GF-D8 (cell line): ENCODE results near the gene AADACL4.
"Not testable (repeated sequence)": the region's sequence is repeated elsewhere in the genome, so short reads cannot be mapped to it uniquely, and the experiment has no call there.

Experiments
- DNase-seq: peaks from one replicate; lab custom pipeline; 2025; lab: John Stamatoyannopoulos, UW

The AADACL4 gene

DNA sequence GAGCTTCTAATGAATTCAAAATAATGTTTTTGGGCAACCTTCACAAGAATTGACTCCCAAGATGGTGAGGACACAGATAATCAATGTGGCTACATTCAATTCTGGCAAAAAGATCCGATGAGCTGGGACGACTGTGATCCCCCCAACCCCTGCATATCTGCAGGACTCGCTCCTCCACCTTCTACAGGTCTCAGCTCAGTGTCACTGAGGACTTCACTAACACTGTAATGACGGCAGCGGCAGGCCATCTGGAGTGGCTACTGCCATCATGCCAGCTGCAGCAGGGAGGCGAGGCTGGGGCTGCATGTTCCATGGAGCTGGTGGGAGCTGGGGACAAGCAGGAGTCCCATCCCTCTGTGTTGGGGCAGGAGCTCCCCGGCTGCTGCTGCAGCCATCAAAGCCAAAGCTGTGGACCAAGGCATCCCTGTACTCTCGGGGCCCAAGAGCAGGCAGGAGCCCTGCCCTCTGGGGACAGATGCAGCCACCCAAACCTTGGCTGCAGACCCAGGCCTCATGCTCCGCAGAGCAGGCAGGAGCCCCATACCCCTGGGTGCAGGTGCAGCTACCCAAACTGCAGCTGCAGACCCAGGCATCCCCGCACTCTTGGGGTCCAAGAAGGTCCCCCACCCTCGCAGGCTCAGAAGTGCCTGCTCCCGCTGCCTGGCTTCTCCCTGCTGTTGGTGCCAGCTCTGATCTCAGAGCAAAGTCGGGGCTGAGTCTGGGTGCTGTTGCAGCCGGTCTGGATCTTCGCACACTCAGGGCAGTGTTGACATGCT lies 13.7 kb upstream of the AADACL4 start:
- DNase-seq = no peak

- no peak for DNase-seq
Measured at GRCh38 chr1:12630946-12631530, 12.8 kb upstream of the AADACL4 start.

- DNase-seq = no peak
Measured at GRCh38 chr1:12631571-12631970, 12.3 kb upstream of the AADACL4 start.

DNA sequence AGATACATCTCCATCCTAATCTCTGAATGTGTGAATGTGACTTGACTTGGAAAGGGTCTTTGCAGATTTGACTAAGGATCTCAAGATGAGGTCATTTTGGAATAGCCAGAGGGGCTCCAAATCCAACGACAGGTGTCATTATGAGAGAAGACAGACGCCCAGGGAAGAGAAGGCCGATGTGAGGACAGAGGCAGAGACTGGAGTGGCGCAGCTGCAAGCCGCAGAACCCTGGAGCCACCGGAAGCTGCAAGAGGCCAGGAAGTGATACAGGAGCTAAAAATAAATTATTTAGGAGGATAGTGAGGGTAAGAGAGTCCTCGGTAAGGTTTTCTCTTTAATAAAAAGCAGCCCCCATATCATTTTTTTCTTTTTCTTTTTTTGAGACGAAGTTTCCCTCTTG lies 9.7 kb upstream of the AADACL4 start:
- no peak for DNase-seq

- DNase-seq = no peak
Measured at GRCh38 chr1:12634696-12635202, 9.1 kb upstream of the AADACL4 start.

GRCh38 chr1:12636098-12636950 lies 7.6 kb upstream of the AADACL4 start:
- DNase-seq = no peak

- no peak for DNase-seq
Measured at GRCh38 chr1:12637693-12638092, 6.2 kb upstream of the AADACL4 start.

GRCh38 chr1:12640237-12640957 lies 3.5 kb upstream of the AADACL4 start:
- DNase-seq = no peak

DNA sequence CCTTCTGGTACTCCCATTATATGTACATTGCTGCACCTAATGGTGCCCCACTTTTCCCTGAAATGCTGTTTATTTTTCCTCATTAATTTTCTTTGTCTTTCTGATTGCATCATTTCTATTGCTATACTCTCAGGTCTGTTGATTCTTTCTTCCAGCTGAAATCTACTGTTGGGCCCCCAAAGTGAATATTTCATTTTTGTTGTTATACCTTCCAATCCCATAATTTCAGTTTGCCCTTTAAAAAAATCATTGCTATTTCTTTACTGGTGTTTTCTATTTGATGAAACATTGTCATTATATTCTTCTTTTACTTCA lies 3.0 kb upstream of the AADACL4 start:
- no peak for DNase-seq

DNA sequence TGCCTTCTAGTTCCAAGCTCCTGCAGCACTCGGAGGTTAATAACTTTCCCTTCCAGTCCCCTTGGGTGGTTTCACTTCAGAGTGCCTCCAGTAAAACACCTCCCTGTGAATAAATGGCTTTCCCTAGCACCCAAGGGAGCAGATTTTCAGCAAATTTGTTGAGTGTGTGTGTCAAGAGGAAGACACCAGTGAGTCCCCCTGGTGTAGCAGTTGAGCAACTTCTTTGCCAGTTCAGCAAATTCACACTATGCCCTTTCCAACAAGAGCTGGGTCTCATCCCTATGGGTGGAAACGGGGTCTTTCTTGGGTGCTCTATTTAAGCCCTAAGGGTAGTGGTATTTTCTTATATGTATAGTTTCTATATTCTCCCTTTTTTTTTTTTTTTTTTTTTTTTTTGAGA lies 806 bp upstream of the AADACL4 start:
- no peak for DNase-seq

GRCh38 chr1:12644237-12644636 lies 352 bp downstream of the AADACL4 start:
- DNase-seq = no peak

- no peak for DNase-seq
Measured at GRCh38 chr1:12644829-12645228, 944 bp downstream of the AADACL4 start.

- not testable (repeated sequence) for DNase-seq
Measured at GRCh38 chr1:12645401-12645800, 1.5 kb downstream of the AADACL4 start.

- DNase-seq = no peak
Measured at GRCh38 chr1:12648741-12649140, 4.9 kb downstream of the AADACL4 start.

DNA sequence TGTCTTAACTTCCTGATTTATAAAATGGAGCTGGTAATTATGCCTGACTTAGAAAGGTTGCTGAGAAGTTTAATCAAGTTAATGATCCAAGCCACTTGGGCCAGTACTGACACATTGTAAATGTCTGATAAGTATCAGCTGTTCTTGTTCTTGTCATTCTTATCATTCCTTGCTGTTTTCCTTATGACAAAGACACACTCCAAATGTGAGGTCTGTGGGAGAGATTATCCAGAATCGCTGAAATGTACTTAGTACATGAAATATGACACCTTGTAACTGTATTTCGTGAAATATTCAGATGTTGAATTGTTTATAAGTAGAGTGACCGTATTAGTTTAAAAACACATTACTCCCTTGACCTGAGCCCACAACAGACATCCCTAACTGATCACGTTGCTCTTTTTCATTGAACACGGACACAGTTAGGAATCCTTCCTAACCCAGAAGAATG lies 6.1 kb downstream of the AADACL4 start:
- no peak for DNase-seq

GRCh38 chr1:12654004-12654567 lies 10.2 kb downstream of the AADACL4 start:
- DNase-seq = no peak

- DNase-seq = no peak
Measured at GRCh38 chr1:12654657-12655056, 10.8 kb downstream of the AADACL4 start.

DNA sequence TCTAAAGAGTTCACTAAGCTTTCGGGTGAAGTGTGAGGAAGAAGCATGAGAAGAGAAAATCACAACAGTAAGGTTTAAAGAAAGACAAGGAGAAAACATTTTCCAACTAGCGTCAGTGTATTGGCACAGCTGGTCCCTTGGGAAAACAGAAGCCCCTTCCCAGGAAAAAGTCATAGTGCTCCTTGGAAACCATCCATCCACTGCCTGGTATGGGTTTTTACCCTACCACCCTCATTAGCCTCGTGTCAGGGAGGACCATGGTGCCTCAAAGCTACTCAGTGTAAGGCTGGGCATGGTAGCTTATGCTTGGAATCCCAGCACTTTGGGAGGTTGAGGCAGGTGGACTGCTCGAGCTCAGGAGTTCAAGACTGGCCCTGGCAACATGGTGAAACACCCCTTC lies 12.7 kb downstream of the AADACL4 start:
- no peak for DNase-seq

DNA sequence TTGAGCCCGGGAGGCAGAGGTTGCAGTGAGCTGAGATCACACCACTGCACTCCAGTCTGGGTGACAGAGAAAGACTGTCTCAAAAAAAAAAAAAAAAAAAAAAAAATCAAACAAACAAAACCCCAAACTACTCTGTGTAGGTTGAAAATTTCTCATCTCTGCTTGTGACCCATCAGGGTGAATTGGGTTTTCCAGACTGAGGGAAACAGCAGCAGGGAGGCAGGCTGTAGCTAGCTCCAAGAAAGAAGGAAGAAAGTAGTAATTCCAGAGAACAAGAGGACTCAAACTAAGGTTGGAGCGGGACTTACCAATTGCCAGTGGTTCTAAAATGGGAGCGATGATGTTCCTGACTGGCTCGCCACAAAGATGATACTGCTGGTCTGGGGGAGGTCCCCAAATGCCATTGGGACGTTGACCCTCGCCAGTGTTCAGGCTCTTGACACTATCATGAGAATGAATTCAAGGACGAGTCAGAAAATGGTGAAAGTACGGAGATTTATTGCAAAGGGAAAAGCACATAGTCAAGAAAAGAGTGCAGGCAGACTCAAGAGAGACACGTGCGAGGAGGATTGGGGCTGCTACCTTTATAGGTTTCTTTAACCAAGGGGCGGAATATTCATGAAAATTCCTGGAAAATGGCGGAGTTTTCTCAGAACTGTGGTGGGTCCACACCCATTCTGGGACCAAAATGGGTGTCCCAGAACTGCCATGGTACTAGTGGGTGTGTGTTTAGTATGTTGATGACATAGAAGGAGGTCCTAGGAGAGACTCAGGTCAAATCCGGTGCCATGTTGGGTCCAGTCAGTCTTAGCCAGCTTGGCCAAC lies 13.4 kb downstream of the AADACL4 start:
- no peak for DNase-seq

- not testable (repeated sequence) for DNase-seq
Measured at GRCh38 chr1:12657885-12658512, 14.1 kb downstream of the AADACL4 start.
